ENCODE measurements around the gene TRIM26.
"Not testable (repeated sequence)": the region's sequence is repeated elsewhere in the genome, so short reads cannot be mapped to it uniquely, and the experiment has no call there.

TRIM26 gene

GRCh38 chr6:30169658-30170614 is 43.3 kb downstream of the TRIM26 start:
- DNase-seq = peak; percentile 63

- no peak for DNase-seq
Measured at GRCh38 chr6:30168741-30169140, 44.5 kb downstream of the TRIM26 start.

- DNase-seq = no peak
Measured at GRCh38 chr6:30167101-30167500, 46.1 kb downstream of the TRIM26 start.

GRCh38 chr6:30165238-30165637 is 48.0 kb downstream of the TRIM26 start:
- not testable (repeated sequence) for DNase-seq

GRCh38 chr6:30164714-30165113 is 48.5 kb downstream of the TRIM26 start:
- no peak for DNase-seq

- DNase-seq = no peak
Measured at GRCh38 chr6:30163918-30164654, 49.1 kb downstream of the TRIM26 start.

GRCh38 chr6:30163090-30163917 is 49.9 kb downstream of the TRIM26 start, which contains the start of gene TRIM15:
TRIM15 (plus strand) TSS chr6:30163546; CDS start chr6:30163685, 139 bp downstream.
- DNase-seq = peak; percentile 35

- no peak for DNase-seq
Measured at GRCh38 chr6:30162265-30163089, 50.7 kb downstream of the TRIM26 start.

- DNase-seq = no peak
Measured at GRCh38 chr6:30160785-30161531, 52.2 kb downstream of the TRIM26 start, which contains the start of gene TRIM10. TRIM10 (minus strand) TSS chr6:30161211; CDS start chr6:30160858, 353 bp downstream.

- DNase-seq = no peak
Measured at GRCh38 chr6:30160008-30160784, 53.0 kb downstream of the TRIM26 start.

- no peak for DNase-seq
Measured at GRCh38 chr6:30158475-30159040, 54.6 kb downstream of the TRIM26 start.

GRCh38 chr6:30157999-30158398 is 55.2 kb downstream of the TRIM26 start:
- peak; percentile 53 for DNase-seq

- DNase-seq = no peak
Measured at GRCh38 chr6:30157581-30157980, 55.6 kb downstream of the TRIM26 start.

GRCh38 chr6:30156774-30157173 is 56.4 kb downstream of the TRIM26 start:
- peak; percentile 21 for DNase-seq

GRCh38 chr6:30156262-30156599 is 57.0 kb downstream of the TRIM26 start:
- DNase-seq = peak; percentile 82

- no peak for DNase-seq
Measured at GRCh38 chr6:30155520-30156261, 57.5 kb downstream of the TRIM26 start.

- DNase-seq = no peak
Measured at GRCh38 chr6:30154709-30155519, 58.3 kb downstream of the TRIM26 start.

GRCh38 chr6:30154061-30154460 is 59.1 kb downstream of the TRIM26 start:
- no peak for DNase-seq
